NCI-H345 (cell line): ENCODE results near the gene JMJD8.
"Not testable (repeated sequence)": the region's sequence is repeated elsewhere in the genome, so short reads cannot be mapped to it uniquely, and the experiment has no call there.

Experiments used
- DNase-seq: peaks from one replicate; lab custom pipeline; 2025; lab: John Stamatoyannopoulos, UW

JMJD8 gene

DNA sequence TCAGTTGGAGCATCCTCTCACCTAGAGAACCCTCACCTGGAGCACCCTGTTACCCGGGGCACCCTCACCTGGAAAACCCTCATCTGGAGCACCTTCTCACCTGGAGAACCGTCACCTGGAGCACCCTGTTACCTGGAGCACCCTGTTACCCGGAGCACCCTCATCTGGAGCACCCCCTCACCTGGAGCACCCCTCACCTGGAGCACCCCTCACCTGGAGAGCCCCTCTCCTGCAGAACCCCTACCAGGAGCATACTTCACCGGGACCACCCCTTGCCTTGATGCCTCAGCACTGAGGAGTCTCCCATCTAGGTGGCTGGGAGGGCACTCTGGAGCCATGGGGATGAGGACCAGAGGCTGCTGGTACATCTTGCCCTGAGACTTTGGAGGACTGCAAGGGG, 24.8 kb upstream of the JMJD8 start:
- DNase-seq = no peak

DNA sequence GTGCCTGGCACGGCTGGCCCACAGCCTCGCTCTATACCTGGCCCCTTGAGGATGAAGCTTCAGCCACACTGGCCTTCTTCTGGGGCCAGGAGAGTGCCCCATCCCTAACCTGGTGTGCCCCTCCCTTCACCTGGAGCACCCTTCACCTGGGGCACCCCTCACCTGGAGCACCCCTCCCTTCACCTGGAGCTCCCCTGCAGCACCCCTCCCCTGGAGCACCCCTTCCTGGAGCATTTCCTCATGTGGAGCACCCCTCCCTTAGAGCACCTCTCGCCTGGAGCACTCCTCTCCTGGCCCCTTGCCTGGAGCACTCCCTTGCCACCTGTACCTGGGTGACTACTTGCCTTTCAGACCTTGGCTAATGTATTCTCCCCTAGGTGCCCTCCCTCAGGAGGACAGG, 23.9 kb upstream of the JMJD8 start:
- no peak for DNase-seq

DNA sequence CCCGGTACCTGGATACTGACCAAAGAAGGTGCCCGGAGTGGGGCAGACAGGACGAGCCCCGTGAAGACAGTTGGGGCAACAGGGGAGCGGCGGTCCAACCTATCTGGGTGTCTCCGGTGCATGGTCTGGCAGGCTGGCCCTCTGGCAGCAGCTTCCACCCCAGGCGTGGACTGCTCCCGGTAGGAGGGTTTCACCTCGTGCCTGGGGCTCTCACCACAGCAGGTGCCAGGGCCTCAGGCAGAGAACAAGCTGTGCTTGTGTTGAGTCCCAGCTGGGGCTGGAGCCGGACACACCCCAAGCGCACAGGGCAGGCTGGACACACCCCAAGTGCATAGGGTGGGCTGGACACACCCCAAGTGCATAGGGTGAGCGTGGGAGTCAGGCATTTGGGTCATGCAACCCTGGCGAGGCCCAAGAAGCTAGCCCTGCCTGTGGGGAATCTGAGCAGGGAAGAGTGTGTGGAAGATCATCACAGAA, 23.0 kb upstream of the JMJD8 start:
- peak; percentile 41 for DNase-seq

DNA sequence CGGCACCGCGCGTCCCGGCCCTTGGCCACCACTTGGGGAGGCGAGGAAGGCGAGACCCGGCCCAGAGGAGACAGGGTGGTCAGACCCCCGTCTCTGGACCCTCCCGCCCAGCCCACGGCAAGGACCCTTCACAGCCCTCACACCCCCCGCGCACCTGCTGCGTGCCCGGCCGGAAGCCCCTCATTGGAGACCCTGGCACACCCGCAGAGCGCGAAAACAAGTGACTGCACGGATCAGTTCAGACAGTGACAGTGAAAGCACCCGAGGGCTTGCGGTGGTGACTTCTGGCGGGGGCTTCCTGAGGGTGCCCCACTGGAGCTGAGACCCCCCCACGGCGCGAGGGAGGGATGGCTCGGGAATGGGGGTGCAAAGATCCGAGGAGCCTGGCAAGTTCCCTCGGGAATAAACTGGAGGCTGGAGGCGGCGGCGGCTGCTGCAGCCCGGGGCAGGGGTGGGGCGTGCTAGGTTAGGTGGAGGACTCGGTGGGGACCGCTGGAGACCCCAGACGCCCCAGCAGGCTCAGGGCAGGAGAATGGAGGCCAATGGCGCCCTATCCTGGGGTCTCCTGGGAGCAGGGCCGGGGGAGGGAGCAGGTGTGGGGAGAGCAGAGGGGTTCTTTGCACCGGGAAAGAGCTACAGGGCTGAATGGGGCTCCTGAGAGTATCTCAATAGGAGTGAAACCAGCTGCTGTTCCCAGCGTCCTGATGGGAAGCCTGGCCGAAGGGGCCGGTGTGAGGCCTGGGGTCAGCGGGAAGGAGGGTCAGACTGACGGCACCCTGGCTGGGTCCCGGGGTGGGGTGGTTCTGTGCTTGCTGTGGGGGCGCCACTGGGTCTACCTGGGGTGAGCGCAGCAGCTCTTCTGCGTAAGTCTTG, 22.3 kb upstream of the JMJD8 start:
- peak; percentile 56 for DNase-seq

DNA sequence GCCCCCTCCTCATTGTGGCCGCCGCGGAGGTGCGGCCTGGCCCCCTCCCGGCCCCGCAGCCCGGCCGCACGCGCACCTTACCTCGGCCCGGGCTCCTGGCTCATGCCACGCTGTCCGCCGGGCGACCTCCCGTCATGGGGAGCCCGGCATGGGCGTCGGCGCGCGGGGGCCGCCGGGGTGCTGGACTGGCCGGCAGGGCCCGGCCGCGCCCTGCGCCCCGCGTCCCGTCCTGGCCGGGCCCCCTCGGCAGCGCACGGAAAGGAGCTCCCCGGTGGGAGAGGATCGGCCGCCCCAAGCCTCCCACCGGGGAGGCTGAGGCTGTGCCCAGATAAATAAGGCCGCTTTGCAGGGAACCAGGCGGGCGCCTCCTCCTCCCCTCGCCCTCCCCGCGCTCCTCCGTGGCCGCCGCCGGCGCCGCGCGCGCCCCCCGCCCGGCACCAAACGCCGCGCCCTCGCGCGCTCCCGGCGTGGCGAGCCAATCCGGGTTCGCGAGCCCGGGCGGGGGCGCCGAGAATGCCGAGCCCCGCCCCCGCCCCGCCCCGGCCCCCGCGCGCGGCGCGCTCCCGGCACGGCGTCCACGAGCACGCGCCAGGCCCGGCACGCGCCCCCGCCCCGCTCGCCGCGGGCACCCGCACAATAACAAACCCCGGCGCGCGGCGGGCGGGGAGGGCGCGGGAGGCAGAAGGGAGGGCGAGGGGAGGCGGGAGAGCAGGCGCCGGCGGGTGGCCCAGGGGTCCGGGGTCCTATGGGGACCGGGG, 21.5 kb upstream of the JMJD8 start, which contains the start of gene FBXL16:
FBXL16 (minus strand) TSS at position 371 of the 758 bp plus-strand sequence. CDS start 8,396 bp downstream, outside the sequence.
- peak; percentile 87 for DNase-seq

DNA sequence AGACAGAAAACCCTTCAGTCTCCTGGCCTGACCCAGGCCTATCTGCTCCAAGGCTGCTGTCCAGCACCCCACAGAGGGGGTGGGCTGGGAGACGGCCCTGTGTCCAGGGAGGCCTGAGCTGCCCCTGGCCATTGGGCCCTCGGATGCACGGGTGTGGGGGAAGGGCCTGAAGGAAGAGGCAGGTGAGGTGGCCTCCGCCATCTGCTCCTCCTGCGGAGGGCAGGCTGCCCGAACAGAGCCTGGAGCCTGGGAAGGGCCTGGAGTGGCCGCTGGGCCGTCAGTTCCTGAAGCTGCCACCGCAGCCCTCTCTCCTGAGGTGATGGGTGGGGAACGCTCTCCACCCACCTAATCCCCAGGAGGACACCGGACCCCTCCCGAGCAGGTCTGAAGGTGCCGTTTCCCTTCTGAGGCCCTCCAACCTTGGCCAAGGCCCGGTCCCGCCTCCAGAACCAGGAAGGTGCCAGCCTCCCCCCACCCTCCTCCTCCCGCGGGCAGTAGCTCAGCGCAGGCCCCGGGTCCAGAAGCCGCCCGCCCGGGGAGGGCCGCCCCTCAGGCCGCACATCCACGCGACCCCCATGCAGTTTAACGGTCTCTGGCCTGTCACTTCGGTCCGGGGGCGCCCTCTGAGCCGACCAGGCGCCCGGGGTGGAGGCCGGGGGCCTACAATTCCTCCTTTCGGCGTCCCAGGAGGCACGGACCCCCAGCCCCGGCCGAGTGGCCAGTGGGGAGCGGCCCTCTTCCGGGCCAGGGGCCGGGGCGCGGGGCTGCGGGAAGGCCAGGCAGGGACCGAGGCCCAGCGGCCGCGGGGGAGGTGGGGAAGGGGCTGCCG, 20.6 kb upstream of the JMJD8 start:
- DNase-seq = no peak

DNA sequence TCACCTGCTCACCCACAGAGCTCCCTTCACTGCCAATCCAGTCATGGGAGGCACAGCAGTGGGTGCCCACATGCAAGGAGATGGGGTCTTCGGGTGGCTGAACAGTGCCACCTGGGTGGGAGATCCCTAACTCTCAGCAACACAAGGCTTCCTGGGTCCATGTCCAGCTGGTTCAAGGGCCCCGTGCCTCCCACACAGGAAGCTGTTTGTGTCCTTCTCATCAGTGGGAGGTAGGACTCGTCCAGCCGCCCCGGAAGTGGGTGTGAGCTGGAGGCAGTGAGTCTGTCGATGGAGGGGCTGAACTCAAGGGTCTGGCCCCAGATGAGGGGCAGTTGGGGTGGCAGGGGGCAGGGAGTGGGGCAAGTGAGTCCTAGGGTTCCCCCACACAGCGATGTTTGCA, 19.9 kb upstream of the JMJD8 start:
- no peak for DNase-seq

DNA sequence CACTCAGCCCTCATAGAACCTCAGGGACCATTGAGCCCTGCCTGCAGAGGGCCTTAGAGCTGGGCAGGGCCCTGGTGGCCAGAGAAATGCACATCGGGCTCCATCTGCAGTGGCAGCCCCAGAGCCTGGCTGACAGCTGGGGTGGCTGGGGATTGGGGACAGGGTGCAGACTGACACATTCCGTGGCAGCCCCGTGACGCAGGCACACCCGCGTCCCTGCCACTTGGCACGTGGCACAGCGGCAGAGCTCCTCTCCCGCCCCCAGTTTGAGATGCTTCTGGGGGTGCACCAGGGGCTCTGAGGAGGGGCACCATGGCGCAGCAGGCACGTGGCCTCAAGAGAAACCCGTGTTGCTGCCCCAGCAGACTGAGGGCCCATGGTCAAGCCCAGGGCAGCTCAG, 19.3 kb upstream of the JMJD8 start:
- DNase-seq = no peak

DNA sequence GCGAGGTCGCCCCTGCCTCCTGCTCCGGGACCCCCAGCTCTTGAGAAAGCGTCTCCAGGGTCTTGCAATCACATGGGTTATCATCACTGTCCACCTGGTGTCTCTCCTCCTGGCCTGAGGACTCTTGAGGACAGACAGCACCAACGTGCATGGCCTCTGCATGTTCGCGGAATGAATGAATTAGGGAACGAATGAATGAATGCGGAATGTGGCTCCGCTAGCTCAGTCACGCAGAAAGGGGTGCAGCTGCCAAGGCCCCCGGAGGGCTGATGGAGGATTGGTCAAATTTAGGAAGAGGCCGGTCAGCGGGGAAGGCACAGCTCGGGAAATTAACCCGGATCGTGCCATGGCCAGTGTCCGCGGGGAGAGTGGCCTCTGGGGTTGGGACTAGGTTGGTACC, 18.2 kb upstream of the JMJD8 start:
- DNase-seq = no peak

DNA sequence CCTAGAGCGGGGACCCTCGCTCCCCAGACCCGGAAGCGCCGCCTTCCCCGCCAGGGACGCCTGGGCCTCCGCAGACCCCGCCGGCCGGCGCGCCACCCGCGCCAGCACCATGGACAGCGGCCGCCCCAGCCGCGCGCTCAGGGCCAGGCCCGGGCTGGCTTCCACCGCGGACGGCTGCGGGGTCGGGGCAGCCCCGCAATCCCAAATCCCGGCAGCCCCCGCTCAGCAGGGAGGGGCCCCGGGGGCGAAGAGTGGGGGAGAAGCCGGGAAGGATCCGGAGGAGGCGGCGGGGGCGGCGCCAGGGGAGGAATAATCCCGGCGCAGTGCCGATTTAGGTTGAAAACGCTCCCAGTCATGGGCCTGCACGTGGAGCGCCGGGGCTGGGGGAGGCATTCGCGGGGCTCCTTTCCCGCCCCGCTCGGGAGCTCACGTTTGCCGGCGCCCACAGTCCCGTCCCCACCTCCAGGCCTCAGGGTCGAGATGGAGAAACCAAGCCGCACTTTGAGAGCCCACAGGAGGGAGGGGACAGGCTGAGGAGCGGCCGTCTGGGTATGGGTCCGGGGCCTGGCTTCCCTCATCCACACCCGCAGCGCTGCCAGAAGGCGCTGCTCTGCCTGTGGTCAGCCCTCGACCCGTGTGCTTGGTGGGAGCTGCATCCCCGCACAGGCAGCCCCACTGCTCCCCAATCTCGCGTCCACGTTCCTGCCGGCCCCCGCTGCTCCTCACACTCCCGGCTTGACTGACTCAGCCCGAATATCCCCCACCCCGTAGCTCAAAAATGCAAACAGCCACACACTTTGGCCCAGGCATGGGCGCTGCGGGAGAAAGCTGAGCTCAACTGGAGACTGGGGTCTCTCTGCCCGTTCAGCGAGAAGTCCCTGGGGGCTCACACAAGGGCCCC, 16.8 kb upstream of the JMJD8 start:
- DNase-seq = no peak

DNA sequence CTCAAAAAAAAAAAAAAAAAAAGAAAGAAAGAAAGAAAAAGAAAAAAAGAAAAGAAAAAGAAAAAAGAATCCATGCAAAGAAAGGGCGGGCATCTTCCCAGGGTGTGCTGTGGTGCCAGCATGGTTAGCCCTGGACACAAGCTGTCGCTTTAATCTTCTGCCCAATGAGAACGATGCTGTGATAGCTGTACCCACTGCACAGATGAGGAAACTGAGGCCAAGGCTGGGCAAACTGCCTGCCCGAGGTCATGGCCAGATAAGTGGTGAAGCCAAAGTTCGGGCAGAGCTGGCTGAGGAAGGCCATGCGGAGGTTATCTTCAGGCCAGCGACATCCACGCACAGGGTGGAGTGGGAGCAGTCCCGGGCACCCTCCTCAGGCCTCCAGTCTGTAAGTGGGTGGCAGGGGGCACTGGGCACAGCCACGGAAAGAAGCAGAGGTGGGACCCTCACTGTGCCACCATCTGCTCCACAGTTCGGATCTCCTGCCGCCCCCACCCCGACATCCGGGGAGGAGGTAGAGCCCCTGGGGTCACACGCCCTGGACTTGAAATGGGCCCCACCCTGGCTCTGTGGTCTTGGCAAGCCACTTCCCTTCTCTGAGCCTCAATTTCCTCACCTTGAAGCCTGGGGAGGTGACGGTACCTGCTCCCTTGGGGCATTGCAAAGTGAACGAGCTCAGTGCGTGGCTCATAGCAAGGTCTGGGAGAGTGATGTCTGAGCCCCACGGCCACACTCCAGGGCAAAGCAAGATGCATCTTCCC, 15.0 kb upstream of the JMJD8 start:
- DNase-seq = no peak

DNA sequence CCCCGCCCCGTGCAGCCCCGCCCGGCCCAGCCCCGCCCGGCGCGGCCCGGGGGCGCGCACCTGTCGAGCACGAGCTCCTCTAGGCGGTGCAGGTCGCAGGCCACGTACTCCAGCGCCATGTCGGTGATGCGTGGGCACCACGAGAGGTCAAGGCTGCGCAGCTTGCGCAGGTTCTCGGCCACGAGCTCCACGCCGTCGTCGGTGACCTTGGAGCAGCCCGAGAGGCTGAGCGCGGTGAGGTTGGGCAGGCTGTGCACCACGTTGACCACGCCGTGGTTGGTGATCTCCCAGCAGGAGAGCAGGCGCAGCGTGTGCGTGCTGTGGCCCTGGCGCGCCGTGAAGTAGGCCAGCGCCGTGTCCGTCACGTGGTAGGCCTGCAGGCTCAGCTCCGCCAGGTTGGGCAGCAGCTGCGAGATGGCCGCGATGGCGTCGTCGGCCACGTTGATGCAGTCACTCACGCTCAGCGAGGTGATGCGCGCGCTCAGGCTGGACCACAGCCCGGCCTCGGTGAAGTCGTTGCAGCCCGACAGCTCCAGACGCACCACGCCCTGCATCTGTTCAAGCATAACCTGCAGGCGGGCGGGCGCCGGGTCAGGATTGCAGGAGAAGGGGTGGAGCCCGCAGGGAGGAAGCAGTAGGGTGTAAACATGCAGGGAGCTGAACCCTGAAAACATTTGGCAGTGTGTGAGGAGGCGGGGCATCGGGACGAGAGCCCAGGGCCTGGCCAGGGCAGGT, 11.4 kb upstream of the JMJD8 start:
- DNase-seq = peak; percentile 91

DNA sequence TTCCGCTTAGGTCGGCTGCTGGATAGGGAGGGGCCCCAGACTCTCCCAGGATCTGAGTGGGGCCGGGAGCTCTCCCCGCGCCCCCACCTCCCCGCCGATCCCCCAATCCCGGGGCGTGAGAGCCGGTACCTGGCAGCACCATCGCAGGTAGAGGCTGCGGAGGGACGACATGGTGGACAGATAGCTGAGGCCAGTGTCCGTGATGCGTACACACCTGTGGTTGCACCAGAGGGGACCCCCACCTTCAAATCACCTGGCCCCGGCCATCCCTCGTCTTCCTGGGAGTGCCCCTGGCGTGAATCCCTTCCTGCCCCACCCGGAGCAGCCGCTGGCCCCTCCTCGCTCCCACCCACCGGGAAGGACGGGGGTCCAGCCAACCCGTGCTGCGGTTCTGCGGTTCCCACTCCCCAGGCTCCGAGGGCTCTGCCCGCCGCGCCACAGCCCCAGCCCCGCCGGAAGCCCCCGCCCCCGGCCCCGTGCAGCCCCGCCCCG, 10.8 kb upstream of the JMJD8 start:
- DNase-seq = no peak

DNA sequence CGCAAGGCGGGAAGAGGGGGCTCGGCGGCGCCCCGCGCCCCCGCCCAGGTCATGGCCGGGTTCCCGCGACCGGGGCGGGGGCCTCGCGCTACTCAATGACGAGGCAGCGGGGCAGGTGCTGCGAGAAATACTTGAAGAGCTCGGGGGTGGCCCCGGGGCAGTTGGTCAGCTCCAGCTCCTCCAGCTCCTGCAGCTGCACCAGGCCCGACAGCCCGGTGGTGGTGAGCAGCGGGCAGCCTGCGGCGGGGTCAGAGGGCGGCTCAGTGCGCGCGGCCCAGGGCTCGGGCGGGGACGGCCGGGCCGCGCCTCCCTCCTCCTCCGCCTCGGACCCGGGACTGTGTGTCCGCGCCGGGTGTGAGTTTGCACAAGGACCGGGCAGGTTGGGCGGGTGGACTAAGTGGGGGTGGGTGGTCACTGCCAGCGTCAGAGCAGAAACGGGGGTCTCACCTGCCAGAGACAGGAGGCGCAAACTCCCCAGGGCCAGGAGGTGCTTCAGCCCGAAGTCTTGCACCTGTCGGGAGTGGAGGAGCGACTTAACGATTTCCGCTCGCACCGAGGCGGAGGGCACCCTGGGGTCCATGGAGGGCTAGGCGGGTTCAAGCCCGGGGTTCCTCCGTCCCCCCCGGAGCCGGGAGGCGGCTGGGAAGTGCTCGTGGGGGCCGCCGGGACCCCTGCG, 10.2 kb upstream of the JMJD8 start:
- no peak for DNase-seq

DNA sequence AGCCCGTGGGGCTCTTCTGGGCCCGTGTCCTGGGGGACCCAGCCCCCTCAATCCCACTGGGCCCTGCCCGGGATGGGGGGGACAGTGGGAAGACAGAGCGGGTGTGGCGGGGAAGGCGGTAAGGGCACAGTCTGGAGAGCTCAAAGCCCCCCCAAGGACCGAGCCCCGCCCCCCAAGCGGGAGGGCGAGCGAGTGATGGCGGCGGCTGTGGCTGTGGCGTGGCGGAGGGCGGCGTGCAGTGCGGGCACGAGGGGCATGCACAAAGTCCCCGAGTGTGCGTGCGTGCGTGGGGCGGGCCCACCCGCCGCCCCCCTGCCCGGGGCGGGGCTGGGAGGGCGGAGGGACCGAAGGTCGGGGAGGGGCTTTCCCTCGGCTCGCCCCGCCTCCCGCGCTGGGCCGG, 9.6 kb upstream of the JMJD8 start:
- no peak for DNase-seq

DNA sequence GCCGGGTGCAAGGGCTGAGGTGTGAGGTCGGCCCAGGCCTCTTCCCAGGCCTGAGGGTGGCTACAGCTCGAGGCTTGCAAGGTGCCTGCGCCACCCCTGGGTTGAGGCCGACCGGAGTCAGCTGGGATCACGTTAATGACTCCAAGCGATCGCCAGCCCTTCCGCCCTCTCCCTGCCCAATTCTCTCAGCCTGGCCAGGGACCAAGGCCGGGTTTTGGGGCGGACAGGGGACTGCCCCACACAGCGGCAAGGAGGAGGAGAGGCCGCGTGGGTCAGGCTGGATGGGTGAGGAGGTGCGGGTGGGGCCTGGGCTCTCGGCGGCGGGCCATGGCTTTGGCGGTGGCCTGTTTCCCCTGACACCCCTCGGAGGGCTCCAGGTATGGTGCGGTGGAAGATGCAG, 9.2 kb upstream of the JMJD8 start:
- DNase-seq = no peak

DNA sequence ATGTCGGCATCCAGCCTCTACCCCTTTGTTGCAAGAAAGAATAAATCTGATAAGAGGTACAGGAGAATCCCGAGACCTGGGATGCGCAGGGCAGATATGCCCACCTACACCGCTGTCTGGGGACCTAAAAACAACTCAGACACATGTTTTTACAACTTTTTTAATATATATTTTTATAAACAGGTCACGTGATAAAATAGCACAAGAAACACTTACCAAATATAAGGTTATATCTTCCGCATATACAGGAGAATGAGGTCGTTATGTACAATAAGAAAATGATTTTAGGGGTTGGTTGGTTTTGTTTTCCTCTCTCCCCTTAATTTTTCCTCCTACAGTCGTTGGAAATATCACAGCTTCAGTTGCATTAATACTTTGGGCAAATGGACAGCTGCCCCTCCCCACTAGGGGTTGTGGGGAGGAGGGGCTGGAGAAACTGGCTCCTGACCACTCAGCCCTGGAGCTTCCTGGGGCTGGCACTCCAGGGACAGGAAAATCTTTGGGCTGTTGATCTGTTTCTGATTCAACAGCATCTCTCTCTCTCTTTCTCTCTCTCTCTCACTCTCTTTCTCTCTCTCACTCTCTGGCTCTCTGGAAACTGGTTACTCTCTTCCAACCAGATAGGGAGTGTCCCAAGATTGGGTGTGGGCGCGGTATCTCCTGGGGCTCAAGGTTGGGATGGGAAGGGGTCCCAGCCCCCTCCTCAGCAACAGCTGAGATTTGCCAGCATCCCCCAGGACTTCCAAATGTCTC, 8.4 kb upstream of the JMJD8 start:
- DNase-seq = no peak

DNA sequence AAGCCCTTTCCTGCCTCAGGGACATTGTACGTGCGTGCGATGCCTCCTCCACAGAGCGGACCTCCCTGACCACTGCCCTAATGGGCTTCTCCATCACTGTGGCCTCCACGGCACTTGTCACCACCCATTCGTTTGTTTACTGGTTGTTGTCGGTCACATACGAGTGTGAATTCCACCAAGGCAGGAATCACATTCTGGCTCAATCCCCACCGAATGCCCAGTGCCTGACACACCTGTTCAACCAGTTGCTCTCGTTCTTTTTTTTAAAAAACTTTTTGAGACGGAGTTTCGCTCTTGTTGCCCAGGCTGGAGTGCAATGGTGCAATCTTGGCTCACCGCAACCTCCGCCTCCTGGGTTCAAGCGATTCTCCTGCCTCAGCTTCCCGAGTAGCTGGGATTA, 7.1 kb upstream of the JMJD8 start:
- DNase-seq = not testable (repeated sequence)
